ENCODE measurements around the gene GARNL3.

- TF ChIP-seq CTCF (IDR thresholded peaks at IDR 0.05) (no peak), POLR2A (IDR thresholded peaks at IDR 0.05; ENCODE audit: low read depth) (no peak), EP300 (IDR thresholded peaks at IDR 0.05) (no peak), POLR2AphosphoS5 (IDR thresholded peaks at IDR 0.05) (no peak)
Observed at GRCh38 chr9:127319366-127320114, 55.0 kb downstream of the GARNL3 start.
